ENCODE measurements around the gene PBX3.

The PBX3 gene

GRCh38 chr9:125885405-125886034 is 138.3 kb downstream of the PBX3 start:
- TF ChIP-seq PAX5 (IDR thresholded peaks at IDR 0.05; ENCODE audit: insufficient read depth, low read length, severe bottlenecking) (no peak), POU2F2 (IDR thresholded peaks at IDR 0.05; ENCODE audit: low read depth, low read length) (no peak), TAF1 (IDR thresholded peaks at IDR 0.05; ENCODE audit: low read depth, low read length) (no peak)
- FAIRE-seq (no peak), DNase-seq (ENCODE audit: insufficient read length, low spot score) (no peak)

GRCh38 chr9:125886365-125886764 is 139.2 kb downstream of the PBX3 start:
- DNase-seq (ENCODE audit: insufficient read length, low spot score) = no peak
- no peak for FAIRE-seq
- TF ChIP-seq PAX5 (IDR thresholded peaks at IDR 0.05; ENCODE audit: insufficient read depth, low read length, severe bottlenecking) (no peak), TAF1 (IDR thresholded peaks at IDR 0.05; ENCODE audit: low read depth, low read length) (no peak), POLR2A (IDR thresholded peaks at IDR 0.05; ENCODE audit: low read depth, low read length) (no peak), POLR2AphosphoS5 (IDR thresholded peaks at IDR 0.05; ENCODE audit: low read depth, low read length) (no peak), POU2F2 (IDR thresholded peaks at IDR 0.05; ENCODE audit: low read depth, low read length) (no peak), SPI1 (IDR thresholded peaks at IDR 0.05; ENCODE audit: low read depth, low read length) (no peak)

DNA sequence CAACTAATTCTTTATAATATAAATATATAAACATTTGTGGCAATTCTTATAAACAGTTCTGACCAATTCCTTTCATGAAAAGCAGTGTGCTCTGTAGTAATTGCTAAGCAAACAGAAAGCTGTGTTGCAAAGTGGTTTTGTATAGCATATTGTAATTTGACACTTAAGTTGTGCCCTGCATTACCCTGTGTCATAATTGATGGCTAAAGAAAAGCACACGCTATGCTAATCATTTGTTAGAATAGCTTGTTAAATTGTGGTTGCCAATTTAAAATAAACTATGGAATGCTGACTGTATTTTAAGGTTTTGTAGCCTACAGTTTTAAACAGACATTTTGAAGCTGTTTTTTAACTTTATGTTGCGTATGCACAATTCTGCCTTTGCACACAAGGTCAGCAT is 140.0 kb downstream of the PBX3 start:
- FAIRE-seq = peak; percentile 77
- DNase-seq (ENCODE audit: insufficient read length, low spot score) = no peak
- no peak for TF ChIP-seq POLR2A (IDR thresholded peaks at IDR 0.05; ENCODE audit: low read depth, low read length)
- TF ChIP-seq PAX5 (IDR thresholded peaks at IDR 0.05; ENCODE audit: insufficient read depth, low read length, severe bottlenecking) = no peak
- TF ChIP-seq POLR2AphosphoS5 (IDR thresholded peaks at IDR 0.05; ENCODE audit: low read depth, low read length) = no peak
- TF ChIP-seq SPI1 (IDR thresholded peaks at IDR 0.05; ENCODE audit: low read depth, low read length) = no peak
- no peak for TF ChIP-seq TAF1 (IDR thresholded peaks at IDR 0.05; ENCODE audit: low read depth, low read length)
- no peak for TF ChIP-seq POU2F2 (IDR thresholded peaks at IDR 0.05; ENCODE audit: low read depth, low read length)

DNA sequence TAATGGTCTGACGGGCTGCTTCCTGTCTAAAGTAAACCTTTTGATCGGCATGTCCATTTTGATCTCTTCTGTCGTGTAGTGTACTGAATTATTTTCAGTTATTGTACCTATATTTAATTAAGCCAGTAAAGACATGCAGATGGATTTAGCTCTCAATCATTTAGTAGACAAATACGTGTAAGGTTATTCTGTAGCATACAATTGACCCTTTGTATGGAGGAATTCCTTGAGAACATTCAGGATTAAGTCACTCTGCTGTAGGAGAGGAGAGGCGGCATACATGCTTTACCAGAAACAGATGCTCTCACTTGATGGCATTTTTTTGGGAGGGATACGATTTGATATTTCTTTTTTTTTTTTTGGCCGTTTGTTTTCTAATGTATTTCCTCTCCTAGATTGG is 141.0 kb downstream of the PBX3 start:
- FAIRE-seq (no peak), DNase-seq (ENCODE audit: insufficient read length, low spot score) (no peak)
- TF ChIP-seq POLR2A (IDR thresholded peaks at IDR 0.05; ENCODE audit: low read depth, low read length) (no peak), TAF1 (IDR thresholded peaks at IDR 0.05; ENCODE audit: low read depth, low read length) (no peak), POLR2AphosphoS5 (IDR thresholded peaks at IDR 0.05; ENCODE audit: low read depth, low read length) (no peak), PAX5 (IDR thresholded peaks at IDR 0.05; ENCODE audit: insufficient read depth, low read length, severe bottlenecking) (no peak), SPI1 (IDR thresholded peaks at IDR 0.05; ENCODE audit: low read depth, low read length) (no peak), POU2F2 (IDR thresholded peaks at IDR 0.05; ENCODE audit: low read depth, low read length) (no peak)

DNA sequence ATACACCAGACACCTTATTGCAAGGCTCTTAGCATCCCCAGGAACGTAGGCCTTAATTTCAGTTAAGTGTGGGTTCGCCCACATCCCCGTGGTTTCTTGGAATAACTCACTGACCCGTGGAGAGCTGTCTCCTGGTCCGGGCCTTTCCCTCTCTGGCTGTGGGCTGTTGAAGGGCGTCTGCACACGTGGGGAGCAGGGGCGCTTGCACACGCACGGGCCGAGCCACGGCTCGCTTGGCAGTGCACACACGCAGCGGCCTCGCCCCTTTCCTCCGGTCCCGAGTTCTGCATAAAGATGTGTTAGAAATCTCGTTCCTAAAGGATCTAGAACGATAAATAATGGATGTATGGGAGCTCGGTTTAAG is 141.9 kb downstream of the PBX3 start:
- FAIRE-seq (peak; percentile 65), DNase-seq (ENCODE audit: insufficient read length, low spot score) (no peak)
- TF ChIP-seq SPI1 (IDR thresholded peaks at IDR 0.05; ENCODE audit: low read depth, low read length) = no peak
- no peak for TF ChIP-seq PAX5 (IDR thresholded peaks at IDR 0.05; ENCODE audit: insufficient read depth, low read length, severe bottlenecking)
- no peak for TF ChIP-seq POU2F2 (IDR thresholded peaks at IDR 0.05; ENCODE audit: low read depth, low read length)
- TF ChIP-seq TAF1 (IDR thresholded peaks at IDR 0.05; ENCODE audit: low read depth, low read length) = no peak
- no peak for TF ChIP-seq POLR2AphosphoS5 (IDR thresholded peaks at IDR 0.05; ENCODE audit: low read depth, low read length)
- TF ChIP-seq POLR2A (IDR thresholded peaks at IDR 0.05; ENCODE audit: low read depth, low read length) = no peak

DNA sequence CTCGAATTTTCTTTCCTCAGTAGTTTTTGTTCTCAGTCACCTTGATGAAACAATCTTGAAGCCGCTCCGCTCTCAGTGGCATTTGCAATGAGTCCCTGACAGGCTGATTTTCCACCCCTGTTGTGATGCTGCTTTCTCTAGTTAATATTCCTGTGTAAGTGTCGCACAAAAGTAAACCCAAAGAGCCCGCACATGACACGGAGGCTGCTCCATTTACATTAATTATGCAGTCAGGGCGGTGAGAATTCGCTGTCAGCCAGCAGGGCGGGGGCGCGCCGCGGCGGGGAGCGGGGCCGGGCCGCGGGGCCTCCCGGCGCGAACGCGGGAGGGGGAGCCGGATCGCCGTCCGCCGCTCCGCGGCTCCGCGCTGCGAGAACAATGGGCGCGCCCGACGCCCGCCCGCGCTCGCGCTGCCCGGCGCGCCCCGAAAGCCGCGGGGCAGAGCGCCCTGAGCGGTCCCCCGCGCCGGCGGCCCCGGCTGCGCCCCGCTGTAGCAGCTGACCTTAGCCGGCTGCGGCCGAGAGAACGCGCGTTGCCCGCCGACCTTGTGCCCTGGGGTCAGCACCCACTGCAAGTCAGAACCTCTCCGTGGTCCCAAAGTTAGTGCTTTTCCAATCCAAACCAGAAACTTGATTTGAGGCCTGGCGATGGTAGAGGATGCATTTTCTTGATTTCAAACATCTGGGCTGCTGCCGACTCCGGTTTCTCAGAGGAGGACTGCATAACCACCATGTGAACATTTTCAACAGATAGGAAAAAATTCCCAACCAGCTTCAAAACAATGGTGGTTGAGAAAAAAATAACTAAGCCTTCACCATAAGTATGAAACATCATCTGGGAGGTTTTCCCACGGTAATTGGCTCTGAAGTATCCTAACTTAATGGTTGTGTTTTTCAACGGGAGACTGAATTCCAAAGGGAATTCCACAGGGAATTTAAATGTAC is 142.6 kb downstream of the PBX3 start:
- FAIRE-seq (peak; percentile 75), DNase-seq (ENCODE audit: insufficient read length, low spot score) (peak; percentile 47)
- no peak for TF ChIP-seq POLR2AphosphoS5 (IDR thresholded peaks at IDR 0.05; ENCODE audit: low read depth, low read length)
- no peak for TF ChIP-seq PAX5 (IDR thresholded peaks at IDR 0.05; ENCODE audit: insufficient read depth, low read length, severe bottlenecking)
- no peak for TF ChIP-seq SPI1 (IDR thresholded peaks at IDR 0.05; ENCODE audit: low read depth, low read length)
- TF ChIP-seq POU2F2 (IDR thresholded peaks at IDR 0.05; ENCODE audit: low read depth, low read length) = no peak
- TF ChIP-seq TAF1 (IDR thresholded peaks at IDR 0.05; ENCODE audit: low read depth, low read length) = no peak
- no peak for TF ChIP-seq POLR2A (IDR thresholded peaks at IDR 0.05; ENCODE audit: low read depth, low read length)

GRCh38 chr9:125890826-125891225 is 143.7 kb downstream of the PBX3 start:
- TF ChIP-seq POU2F2 (IDR thresholded peaks at IDR 0.05; ENCODE audit: low read depth, low read length) = no peak
- TF ChIP-seq POLR2AphosphoS5 (IDR thresholded peaks at IDR 0.05; ENCODE audit: low read depth, low read length) = no peak
- TF ChIP-seq POLR2A (IDR thresholded peaks at IDR 0.05; ENCODE audit: low read depth, low read length) = no peak
- TF ChIP-seq SPI1 (IDR thresholded peaks at IDR 0.05; ENCODE audit: low read depth, low read length) = no peak
- TF ChIP-seq TAF1 (IDR thresholded peaks at IDR 0.05; ENCODE audit: low read depth, low read length) = no peak
- no peak for TF ChIP-seq PAX5 (IDR thresholded peaks at IDR 0.05; ENCODE audit: insufficient read depth, low read length, severe bottlenecking)
- FAIRE-seq (no peak), DNase-seq (ENCODE audit: insufficient read length, low spot score) (no peak)

DNA sequence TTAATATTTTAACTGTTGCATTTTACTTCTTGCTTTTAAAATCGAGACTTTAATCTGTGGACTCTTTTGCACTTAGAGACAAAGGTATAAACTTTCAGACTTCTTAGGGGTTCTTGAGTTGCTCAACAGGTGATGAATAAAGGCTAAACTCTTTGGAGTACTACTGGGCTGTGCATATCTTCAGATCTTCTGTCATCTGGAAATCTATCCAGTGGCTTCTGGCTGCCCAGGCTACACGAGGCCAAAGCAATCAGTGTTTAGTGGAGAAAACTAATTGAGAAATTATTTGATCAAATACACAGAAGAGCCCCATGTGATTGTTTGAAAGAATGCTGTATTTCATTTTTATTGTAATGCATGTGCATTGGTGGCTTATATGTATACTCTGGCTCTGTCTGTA is 146.1 kb downstream of the PBX3 start:
- TF ChIP-seq SPI1 (IDR thresholded peaks at IDR 0.05; ENCODE audit: low read depth, low read length) (no peak), POLR2AphosphoS5 (IDR thresholded peaks at IDR 0.05; ENCODE audit: low read depth, low read length) (no peak), TAF1 (IDR thresholded peaks at IDR 0.05; ENCODE audit: low read depth, low read length) (no peak)
- no peak for DNase-seq (ENCODE audit: insufficient read length, low spot score)
- no peak for FAIRE-seq

- FAIRE-seq (peak; percentile 28), DNase-seq (ENCODE audit: insufficient read length, low spot score) (no peak)
These were observed 147.4 kb downstream of the PBX3 start for GRCh38 chr9:125894566-125894965.

More at GRCh38 chr9:125894566-125894965, 147.4 kb downstream of the PBX3 start:
- TF ChIP-seq SPI1 (IDR thresholded peaks at IDR 0.05; ENCODE audit: low read depth, low read length) (no peak), POLR2A (IDR thresholded peaks at IDR 0.05; ENCODE audit: low read depth, low read length) (no peak), POU2F2 (IDR thresholded peaks at IDR 0.05; ENCODE audit: low read depth, low read length) (no peak), POLR2AphosphoS5 (IDR thresholded peaks at IDR 0.05; ENCODE audit: low read depth, low read length) (no peak), TAF1 (IDR thresholded peaks at IDR 0.05; ENCODE audit: low read depth, low read length) (no peak), PAX5 (IDR thresholded peaks at IDR 0.05; ENCODE audit: insufficient read depth, low read length, severe bottlenecking) (no peak)
